K562 (cell line): ENCODE results near the gene TRPM4. TPM values are rescaled to one million over a fixed set of nuclear protein-coding genes. Genes with fewer than 3 reads are reported as not detected.

ENCODE experiments used
- HDAC1 ChIP-seq, 2 experiments: fragments of 450-650 bp; IDR thresholded peaks; 2 replicates each; pipeline ENCODE4 v1.6.1; 2016 to 2017; ENCODE audit warnings: inconsistent platforms in 1 of 2, mild to moderate bottlenecking in 1 of 2, moderate library complexity in 1 of 2
- IRF2 ChIP-seq: sonication (generic); formaldehyde crosslinking; IDR thresholded peaks from 2 replicates; pipeline ENCODE4 v1.8.1; 2022; ENCODE audit warnings: mild to moderate bottlenecking, missing genetic modification reagents
- KDM4B ChIP-seq, 2 experiments: fragments of 450-650 bp in 1 of 2; sonication (generic) in 1 of 2; IDR thresholded peaks; 2 replicates each; pipeline ENCODE4 v1.6.1; 2016 to 2017; ENCODE audit warnings: borderline replicate concordance in 2 of 2, antibody characterized with exemption in 1 of 2, low read depth in 1 of 2, mild to moderate bottlenecking in 1 of 2
- KLF1 ChIP-seq: fragments of 450-650 bp; IDR thresholded peaks from 2 replicates; pipeline ENCODE4 v1.6.1; 2016; ENCODE audit warnings: missing genetic modification characterization, missing compliant biosample characterization
- NELFE ChIP-seq: IDR thresholded peaks from 2 replicates; pipeline ENCODE4 v1.6.1; 2011; ENCODE audit warnings: mild to moderate bottlenecking; ENCODE audit not compliant: insufficient read depth, insufficient read length
- RBFOX2 ChIP-seq: fragments of 200-400 bp; formaldehyde crosslinking; IDR thresholded peaks from 2 replicates; pipeline ENCODE4 v1.6.1; 2017; ENCODE audit warnings: low read depth, mild to moderate bottlenecking, low read length, moderate library complexity
- TRIM24 ChIP-seq, 2 experiments: fragments of 450-650 bp; IDR thresholded peaks; 2 replicates each; pipeline ENCODE4 v1.6.1; 2016
- YY1 ChIP-seq, 3 experiments: IDR thresholded peaks; 2 replicates each; pipeline ENCODE4 v1.6.1; 2011; ENCODE audit warnings: low read length in 2 of 3, mild to moderate bottlenecking in 2 of 3, moderate library complexity in 2 of 3, borderline replicate concordance in 1 of 3, control low read depth in 1 of 3, low read depth in 1 of 3; ENCODE audit not compliant: insufficient read depth in 3 of 3, insufficient replicate concordance in 2 of 3, control insufficient read depth in 1 of 3, insufficient read length in 1 of 3; ENCODE audit errors: extremely low read depth in 1 of 3
- ZKSCAN3 ChIP-seq: fragments of 250-450 bp; sonication (Bioruptor Pico); IDR thresholded peaks from 2 replicates; pipeline ENCODE4 v1.4.0; 2020
- ZNF57 ChIP-seq: fragments of 450-650 bp; formaldehyde crosslinking; IDR thresholded peaks from 2 replicates; pipeline ENCODE4 v1.4.0; 2020; ENCODE audit warnings: mild to moderate bottlenecking, moderate library complexity
- polyA plus RNA-seq, 8 experiments: library from polyadenylated mRNA; depleted of rRNA in 4 of 8; stranded (reverse) in 5 of 8; unstranded in 3 of 8; fragments of >200 nt; fragmentation: Nextera tagmentation in 2 of 8; fragmentation: Illumina TruSeq in 1 of 8; extraction: Ambion mirVana in 2 of 8; extraction: Trizol in 1 of 8; gene quantifications; 2 replicates each; pipeline versions ENCODE4 v1.2.1 to v1.2.3, GENCODE V29; 2011 to 2014; ENCODE audit warnings: inconsistent platforms in 1 of 8, missing spikeins in 1 of 8
- total RNA-seq, 7 experiments: library from RNA; depleted of rRNA in 6 of 7; stranded (reverse); fragments of >200 nt in 6 of 7; fragmentation: Illumina TruSeq in 2 of 7; extraction: Trizol in 2 of 7; gene quantifications; 2 replicates each; pipeline versions ENCODE4 v1.2.1 to v1.2.3, GENCODE V29; 2011 to 2021; ENCODE audit warnings: low replicate concordance in 1 of 7
- TF ChIP-seq, protein P1 (sequence below): fragments of 450-650 bp; IDR thresholded peaks from 2 replicates; pipeline ENCODE4 v1.6.1; 2016; ENCODE audit warnings: missing biosample characterization, missing genetic modification characterization
- TF ChIP-seq, protein P2 (sequence below), 2 experiments: fragments of 150-350 bp in 1 of 2; IDR thresholded peaks; 2 replicates each; pipeline ENCODE4 v1.6.1; 2012 to 2016; ENCODE audit warnings: low read depth in 2 of 2, low read length in 2 of 2, mild to moderate bottlenecking in 1 of 2, moderate library complexity in 1 of 2
- TF ChIP-seq, protein P3 (sequence below): fragments of 250-450 bp; sonication (Bioruptor Pico); IDR thresholded peaks from 2 replicates; pipeline ENCODE4 v1.8.0; 2022; ENCODE audit warnings: inconsistent platforms
- TF ChIP-seq, protein P4 (sequence below): fragments of 450-650 bp; formaldehyde crosslinking; IDR thresholded peaks from 2 replicates; pipeline ENCODE4 v1.4.0; 2022; ENCODE audit warnings: mild to moderate bottlenecking, moderate library complexity
- TF ChIP-seq, protein P5 (sequence below): fragments of 250-450 bp; sonication (Bioruptor Pico); IDR thresholded peaks from 2 replicates; pipeline ENCODE4 v1.9.0; 2021; ENCODE audit warnings: mild to moderate bottlenecking, inconsistent platforms

TRPM4 gene
- total and polyA plus RNA-seq, 9 of the 15 experiments (the other 6 are each of a cell fraction or from before 2014, with no cell fraction given): 6.5 to 45.4 (median 15.2) TPM

DNA sequence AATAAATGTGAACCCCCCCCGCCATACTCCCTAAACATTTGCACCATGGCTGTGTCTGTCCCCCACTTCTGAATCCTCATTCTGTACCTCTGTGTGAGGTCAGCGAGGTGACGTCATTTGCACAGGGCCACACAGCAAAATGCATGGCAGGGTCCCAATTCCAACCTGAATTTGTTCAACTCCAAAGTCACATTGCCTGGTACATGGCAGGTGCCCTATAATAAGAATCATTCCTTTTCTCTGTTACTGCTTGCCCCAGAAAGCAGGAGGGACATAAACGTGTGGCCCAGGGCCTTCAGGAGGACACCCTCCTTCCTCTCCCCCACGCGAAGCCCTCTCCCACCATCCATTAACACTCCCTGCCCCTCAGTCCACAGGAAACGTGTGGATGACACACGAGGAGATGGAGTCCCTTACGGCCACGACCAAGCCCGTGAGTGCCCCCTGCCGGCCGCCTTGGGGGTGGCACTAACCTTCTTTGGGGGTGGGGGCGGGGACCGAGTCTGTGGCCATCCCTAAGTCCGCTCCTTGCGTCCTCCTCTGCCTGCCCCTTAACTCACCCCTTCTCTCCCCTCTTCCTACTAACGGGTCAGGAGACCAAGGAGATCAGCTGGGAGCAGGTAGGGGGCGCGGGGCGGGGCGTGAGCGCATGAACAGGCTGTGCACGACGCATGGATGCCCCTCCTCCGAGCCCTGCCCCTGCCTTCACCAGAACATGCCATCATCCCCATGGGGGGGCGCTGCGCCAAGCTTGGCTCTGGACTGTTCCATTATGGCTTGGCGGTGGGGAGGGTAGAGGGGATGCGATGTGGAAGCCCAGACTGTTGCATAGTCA, 11.8 kb upstream of the TRPM4 start (continued):
- peak; percentile 53; the same call in 1 of the 2 replicates for TF ChIP-seq RBFOX2
- TF ChIP-seq YY1 (IDR thresholded peaks at IDR 0.05; ENCODE audit: borderline replicate concordance in 1 of 3, control insufficient read depth in 1 of 3, extremely low read depth in 1 of 3, insufficient read depth in 3 of 3, insufficient read length in 1 of 3, insufficient replicate concordance in 2 of 3, low read depth in 1 of 3, low read length in 2 of 3): peak in 1 of 3 experiments; percentile 49
- TF ChIP-seq, protein P1, sequence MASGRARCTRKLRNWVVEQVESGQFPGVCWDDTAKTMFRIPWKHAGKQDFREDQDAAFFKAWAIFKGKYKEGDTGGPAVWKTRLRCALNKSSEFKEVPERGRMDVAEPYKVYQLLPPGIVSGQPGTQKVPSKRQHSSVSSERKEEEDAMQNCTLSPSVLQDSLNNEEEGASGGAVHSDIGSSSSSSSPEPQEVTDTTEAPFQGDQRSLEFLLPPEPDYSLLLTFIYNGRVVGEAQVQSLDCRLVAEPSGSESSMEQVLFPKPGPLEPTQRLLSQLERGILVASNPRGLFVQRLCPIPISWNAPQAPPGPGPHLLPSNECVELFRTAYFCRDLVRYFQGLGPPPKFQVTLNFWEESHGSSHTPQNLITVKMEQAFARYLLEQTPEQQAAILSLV (tag): no peak
- TF ChIP-seq ZNF57 (CRISPR knock-in tag): no peak
- TF ChIP-seq, protein P2, sequence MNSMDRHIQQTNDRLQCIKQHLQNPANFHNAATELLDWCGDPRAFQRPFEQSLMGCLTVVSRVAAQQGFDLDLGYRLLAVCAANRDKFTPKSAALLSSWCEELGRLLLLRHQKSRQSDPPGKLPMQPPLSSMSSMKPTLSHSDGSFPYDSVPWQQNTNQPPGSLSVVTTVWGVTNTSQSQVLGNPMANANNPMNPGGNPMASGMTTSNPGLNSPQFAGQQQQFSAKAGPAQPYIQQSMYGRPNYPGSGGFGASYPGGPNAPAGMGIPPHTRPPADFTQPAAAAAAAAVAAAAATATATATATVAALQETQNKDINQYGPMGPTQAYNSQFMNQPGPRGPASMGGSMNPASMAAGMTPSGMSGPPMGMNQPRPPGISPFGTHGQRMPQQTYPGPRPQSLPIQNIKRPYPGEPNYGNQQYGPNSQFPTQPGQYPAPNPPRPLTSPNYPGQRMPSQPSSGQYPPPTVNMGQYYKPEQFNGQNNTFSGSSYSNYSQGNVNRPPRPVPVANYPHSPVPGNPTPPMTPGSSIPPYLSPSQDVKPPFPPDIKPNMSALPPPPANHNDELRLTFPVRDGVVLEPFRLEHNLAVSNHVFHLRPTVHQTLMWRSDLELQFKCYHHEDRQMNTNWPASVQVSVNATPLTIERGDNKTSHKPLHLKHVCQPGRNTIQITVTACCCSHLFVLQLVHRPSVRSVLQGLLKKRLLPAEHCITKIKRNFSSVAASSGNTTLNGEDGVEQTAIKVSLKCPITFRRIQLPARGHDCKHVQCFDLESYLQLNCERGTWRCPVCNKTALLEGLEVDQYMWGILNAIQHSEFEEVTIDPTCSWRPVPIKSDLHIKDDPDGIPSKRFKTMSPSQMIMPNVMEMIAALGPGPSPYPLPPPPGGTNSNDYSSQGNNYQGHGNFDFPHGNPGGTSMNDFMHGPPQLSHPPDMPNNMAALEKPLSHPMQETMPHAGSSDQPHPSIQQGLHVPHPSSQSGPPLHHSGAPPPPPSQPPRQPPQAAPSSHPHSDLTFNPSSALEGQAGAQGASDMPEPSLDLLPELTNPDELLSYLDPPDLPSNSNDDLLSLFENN (IDR thresholded peaks at IDR 0.05; ENCODE audit: low read depth in 2 of 2, low read length in 2 of 2): peak in 1 of 2 experiments; percentile 38; a peak in 1 of 4 replicates
- peak in 1 of 2 experiments; percentile 79; a peak in 2 of 4 replicates for TF ChIP-seq HDAC1 (IDR thresholded peaks at IDR 0.05)
- TF ChIP-seq, protein P3, sequence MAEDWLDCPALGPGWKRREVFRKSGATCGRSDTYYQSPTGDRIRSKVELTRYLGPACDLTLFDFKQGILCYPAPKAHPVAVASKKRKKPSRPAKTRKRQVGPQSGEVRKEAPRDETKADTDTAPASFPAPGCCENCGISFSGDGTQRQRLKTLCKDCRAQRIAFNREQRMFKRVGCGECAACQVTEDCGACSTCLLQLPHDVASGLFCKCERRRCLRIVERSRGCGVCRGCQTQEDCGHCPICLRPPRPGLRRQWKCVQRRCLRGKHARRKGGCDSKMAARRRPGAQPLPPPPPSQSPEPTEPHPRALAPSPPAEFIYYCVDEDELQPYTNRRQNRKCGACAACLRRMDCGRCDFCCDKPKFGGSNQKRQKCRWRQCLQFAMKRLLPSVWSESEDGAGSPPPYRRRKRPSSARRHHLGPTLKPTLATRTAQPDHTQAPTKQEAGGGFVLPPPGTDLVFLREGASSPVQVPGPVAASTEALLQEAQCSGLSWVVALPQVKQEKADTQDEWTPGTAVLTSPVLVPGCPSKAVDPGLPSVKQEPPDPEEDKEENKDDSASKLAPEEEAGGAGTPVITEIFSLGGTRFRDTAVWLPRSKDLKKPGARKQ (CRISPR knock-in tag): no peak
- TF ChIP-seq KDM4B (IDR thresholded peaks at IDR 0.05; ENCODE audit: borderline replicate concordance in 2 of 2, low read depth in 1 of 2): no peak
- no peak for TF ChIP-seq NELFE
- no peak for TF ChIP-seq TRIM24 (IDR thresholded peaks at IDR 0.05)
- TF ChIP-seq, protein P4, sequence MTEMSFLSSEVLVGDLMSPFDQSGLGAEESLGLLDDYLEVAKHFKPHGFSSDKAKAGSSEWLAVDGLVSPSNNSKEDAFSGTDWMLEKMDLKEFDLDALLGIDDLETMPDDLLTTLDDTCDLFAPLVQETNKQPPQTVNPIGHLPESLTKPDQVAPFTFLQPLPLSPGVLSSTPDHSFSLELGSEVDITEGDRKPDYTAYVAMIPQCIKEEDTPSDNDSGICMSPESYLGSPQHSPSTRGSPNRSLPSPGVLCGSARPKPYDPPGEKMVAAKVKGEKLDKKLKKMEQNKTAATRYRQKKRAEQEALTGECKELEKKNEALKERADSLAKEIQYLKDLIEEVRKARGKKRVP (CRISPR knock-in tag): no peak
- TF ChIP-seq ZKSCAN3 (CRISPR knock-in tag): no peak
- TF ChIP-seq IRF2: no peak
- TF ChIP-seq KLF1: no peak
- TF ChIP-seq, protein P5, sequence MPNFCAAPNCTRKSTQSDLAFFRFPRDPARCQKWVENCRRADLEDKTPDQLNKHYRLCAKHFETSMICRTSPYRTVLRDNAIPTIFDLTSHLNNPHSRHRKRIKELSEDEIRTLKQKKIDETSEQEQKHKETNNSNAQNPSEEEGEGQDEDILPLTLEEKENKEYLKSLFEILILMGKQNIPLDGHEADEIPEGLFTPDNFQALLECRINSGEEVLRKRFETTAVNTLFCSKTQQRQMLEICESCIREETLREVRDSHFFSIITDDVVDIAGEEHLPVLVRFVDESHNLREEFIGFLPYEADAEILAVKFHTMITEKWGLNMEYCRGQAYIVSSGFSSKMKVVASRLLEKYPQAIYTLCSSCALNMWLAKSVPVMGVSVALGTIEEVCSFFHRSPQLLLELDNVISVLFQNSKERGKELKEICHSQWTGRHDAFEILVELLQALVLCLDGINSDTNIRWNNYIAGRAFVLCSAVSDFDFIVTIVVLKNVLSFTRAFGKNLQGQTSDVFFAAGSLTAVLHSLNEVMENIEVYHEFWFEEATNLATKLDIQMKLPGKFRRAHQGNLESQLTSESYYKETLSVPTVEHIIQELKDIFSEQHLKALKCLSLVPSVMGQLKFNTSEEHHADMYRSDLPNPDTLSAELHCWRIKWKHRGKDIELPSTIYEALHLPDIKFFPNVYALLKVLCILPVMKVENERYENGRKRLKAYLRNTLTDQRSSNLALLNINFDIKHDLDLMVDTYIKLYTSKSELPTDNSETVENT (CRISPR knock-in tag): no peak
